ENCODE results near the gene CRLF1.

DNA sequence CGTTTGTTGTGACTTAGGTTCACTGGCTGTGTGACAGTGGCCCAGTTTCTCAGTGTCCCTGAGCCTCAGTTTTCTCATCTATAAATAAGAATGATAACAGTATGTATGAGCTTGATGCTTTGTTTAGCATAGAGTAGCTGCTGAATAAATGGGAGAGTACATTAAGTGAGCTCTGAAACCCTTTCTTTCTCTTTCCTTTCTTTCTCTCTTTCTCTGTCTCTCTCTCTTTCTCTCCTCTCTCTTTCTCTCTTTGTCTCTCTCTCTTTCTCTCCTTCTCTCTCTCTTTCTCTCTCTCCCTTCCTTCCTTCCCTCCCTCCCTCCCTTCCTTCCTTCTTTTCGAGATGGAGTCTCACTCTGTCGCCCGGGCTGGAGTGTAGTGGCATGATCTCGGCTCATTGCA is 46.9 kb downstream of the CRLF1 start:
- no peak for TF ChIP-seq POLR2AphosphoS5 (IDR thresholded peaks at IDR 0.05; ENCODE audit: low read depth, low read length)
- TF ChIP-seq POLR2A (IDR thresholded peaks at IDR 0.05; ENCODE audit: low read depth, low read length): no peak
- TF ChIP-seq TAF1 (IDR thresholded peaks at IDR 0.05; ENCODE audit: borderline replicate concordance, low read depth, low read length): no peak
